HepG2 (cell line): ENCODE results near the gene PLEKHB1. TPM values are rescaled to one million over a fixed set of nuclear protein-coding genes. Genes with fewer than 3 reads are reported as not detected.

ENCODE experiments used
- ARID2 ChIP-seq: sonication (generic); formaldehyde crosslinking; IDR thresholded peaks from 2 replicates; pipeline ENCODE4 v1.8.1; 2022; ENCODE audit warnings: mild to moderate bottlenecking, missing genetic modification reagents, borderline replicate concordance
- CBFB ChIP-seq: sonication (generic); formaldehyde crosslinking; IDR thresholded peaks from 2 replicates; pipeline ENCODE4 v1.4.0; 2020; ENCODE audit warnings: missing genetic modification reagents
- FOXK2 ChIP-seq: fragments of 450-650 bp; IDR thresholded peaks from 2 replicates; pipeline ENCODE4 v1.6.1; 2016
- GABPB1 ChIP-seq: IDR thresholded peaks from 2 replicates; pipeline ENCODE4 v1.6.1; 2016; ENCODE audit warnings: mild to moderate bottlenecking, missing genetic modification reagents, moderate library complexity, missing compliant biosample characterization
- MED8 ChIP-seq: sonication (generic); formaldehyde crosslinking; IDR thresholded peaks from 2 replicates; pipeline ENCODE4 v1.8.1; 2023; ENCODE audit warnings: mild to moderate bottlenecking, missing genetic modification reagents; ENCODE audit not compliant: insufficient replicate concordance
- MXD3 ChIP-seq: IDR thresholded peaks from 2 replicates; pipeline ENCODE4 v1.6.1; 2016; ENCODE audit warnings: mild to moderate bottlenecking, missing biosample characterization, missing genetic modification reagents
- MYC ChIP-seq: sonication (generic); formaldehyde crosslinking; IDR thresholded peaks from 2 replicates; pipeline ENCODE4 v1.9.0; 2021; ENCODE audit warnings: missing genetic modification reagents, borderline replicate concordance
- NFKBIZ ChIP-seq: IDR thresholded peaks from 2 replicates; pipeline ENCODE4 v1.6.1; 2018; ENCODE audit warnings: missing genetic modification reagents, missing compliant biosample characterization
- POLR2AphosphoS5 ChIP-seq: IDR thresholded peaks from 2 replicates; pipeline ENCODE4 v1.6.1; 2012; ENCODE audit warnings: low read depth, low read length
- SALL1 ChIP-seq: sonication (generic); formaldehyde crosslinking; IDR thresholded peaks from 2 replicates; pipeline ENCODE4 v1.8.0; 2022; ENCODE audit warnings: mild to moderate bottlenecking, missing genetic modification reagents
- TCF7L2 ChIP-seq: IDR thresholded peaks from 2 replicates; pipeline ENCODE4 v1.6.1; 2011; ENCODE audit warnings: mild to moderate bottlenecking, low read depth, low read length, moderate library complexity
- THRA ChIP-seq: sonication (generic); formaldehyde crosslinking; IDR thresholded peaks from 2 replicates; pipeline ENCODE4 v1.4.0; 2020; ENCODE audit warnings: missing genetic modification reagents, borderline replicate concordance
- ZBTB20 ChIP-seq: sonication (generic); formaldehyde crosslinking; IDR thresholded peaks from 2 replicates; pipeline ENCODE4 v1.8.1; 2023; ENCODE audit warnings: missing genetic modification reagents, low read depth, mild to moderate bottlenecking, borderline replicate concordance
- ZBTB38 ChIP-seq: sonication (generic); formaldehyde crosslinking; IDR thresholded peaks from 2 replicates; pipeline ENCODE4 v1.5.1; 2020; ENCODE audit warnings: mild to moderate bottlenecking, missing genetic modification reagents
- ZBTB4 ChIP-seq: sonication (generic); formaldehyde crosslinking; IDR thresholded peaks from 2 replicates; pipeline ENCODE4 v1.4.0; 2020; ENCODE audit warnings: missing genetic modification reagents, mild to moderate bottlenecking, borderline replicate concordance
- ZMAT5 ChIP-seq: sonication (generic); formaldehyde crosslinking; IDR thresholded peaks from 2 replicates; pipeline ENCODE4 v1.5.0; 2020; ENCODE audit warnings: mild to moderate bottlenecking, low read depth, missing genetic modification reagents, borderline replicate concordance
- ZNF180 ChIP-seq: sonication (generic); formaldehyde crosslinking; IDR thresholded peaks from 2 replicates; pipeline ENCODE4 v1.4.0; 2020; ENCODE audit warnings: low read depth, missing genetic modification reagents, borderline replicate concordance
- ZNF317 ChIP-seq: sonication (generic); formaldehyde crosslinking; IDR thresholded peaks from 2 replicates; pipeline ENCODE4 v1.5.0; 2020; ENCODE audit warnings: mild to moderate bottlenecking, missing genetic modification reagents
- ZNF563 ChIP-seq: sonication (generic); formaldehyde crosslinking; IDR thresholded peaks from 2 replicates; pipeline ENCODE4 v1.8.0; 2022; ENCODE audit warnings: mild to moderate bottlenecking, moderate library complexity, missing genetic modification reagents
- ZNF619 ChIP-seq: sonication (generic); formaldehyde crosslinking; IDR thresholded peaks from 2 replicates; pipeline ENCODE4 v1.4.0; 2020; ENCODE audit warnings: mild to moderate bottlenecking, missing genetic modification reagents
- ZNF710 ChIP-seq: sonication (generic); formaldehyde crosslinking; IDR thresholded peaks from 2 replicates; pipeline ENCODE4 v1.5.0; 2020; ENCODE audit warnings: mild to moderate bottlenecking, missing genetic modification reagents, borderline replicate concordance
- ZSCAN25 ChIP-seq: sonication (generic); formaldehyde crosslinking; IDR thresholded peaks from 2 replicates; pipeline ENCODE4 v1.8.0; 2022; ENCODE audit warnings: mild to moderate bottlenecking, missing genetic modification reagents
- polyA plus RNA-seq, 8 experiments: library from polyadenylated mRNA; depleted of rRNA in 3 of 8; stranded (reverse) in 7 of 8; unstranded in 1 of 8; fragments of >200 nt; fragmentation: Illumina TruSeq in 4 of 8; extraction: Trizol in 4 of 8; gene quantifications; 2 replicates each; pipeline versions ENCODE4 v1.2.1 to v1.2.3, GENCODE V29; 2011 to 2016; ENCODE audit warnings: low read depth in 4 of 8, missing spikeins in 1 of 8, mixed read lengths in 1 of 8; ENCODE audit not compliant: insufficient read depth in 1 of 8
- total RNA-seq, 5 experiments: library from RNA; depleted of rRNA; stranded (reverse); fragments of >200 nt; fragmentation: Illumina TruSeq; extraction: Trizol; gene quantifications; 2 replicates each; pipeline ENCODE4 v1.2.3, GENCODE V29; 2016; ENCODE audit warnings: low read depth in 1 of 5

The PLEKHB1 gene
- total and polyA plus RNA-seq, 2 of the 13 experiments (the other 11 are each of a cell fraction or from before 2014, with no cell fraction given), result 68.0 to 99.3 TPM

- TF ChIP-seq ZBTB38 (CRISPR knock-in tag) (peak; percentile 100), THRA (CRISPR knock-in tag) (0 out of 2 replicates have a peak, but pooled peaks have one; percentile 35), TCF7L2 (no peak), ZNF710 (CRISPR knock-in tag) (0 out of 2 replicates have a peak, but pooled peaks have one; percentile 35), FOXK2 (no peak), ZSCAN25 (CRISPR knock-in tag) (no peak; the same call in 1 of the 2 replicates), MXD3 (no peak), ARID2 (CRISPR knock-in tag) (no peak), ZNF180 (CRISPR knock-in tag) (0 out of 2 replicates have a peak, but pooled peaks have one; percentile 43), ZNF317 (CRISPR knock-in tag) (peak; percentile 34; the same call in 1 of the 2 replicates), ZMAT5 (no peak), POLR2AphosphoS5 (no peak), ZNF563 (CRISPR knock-in tag) (peak; percentile 82; the same call in 1 of the 2 replicates), ZBTB20 (CRISPR knock-in tag) (no peak), NFKBIZ (CRISPR knock-in tag) (0 out of 2 replicates have a peak, but pooled peaks have one; percentile 36), MYC (CRISPR knock-in tag) (peak; percentile 23; the same call in 1 of the 2 replicates), ZNF619 (CRISPR knock-in tag) (peak; percentile 72; the same call in 1 of the 2 replicates), MED8 (CRISPR knock-in tag) (peak; percentile 23), ZBTB4 (peak; percentile 97; the same call in 1 of the 2 replicates), CBFB (peak; percentile 70; the same call in 1 of the 2 replicates), GABPB1 (CRISPR knock-in tag) (peak; percentile 27; the same call in 1 of the 2 replicates), SALL1 (CRISPR knock-in tag) (peak; percentile 38; the same call in 1 of the 2 replicates)
These were observed 14.8 kb downstream of the PLEKHB1 start (continued) for GRCh38 chr11:73661035-73661628.
